ENCODE measurements around the gene PRXL2A. TPM values are rescaled to one million over a fixed set of nuclear protein-coding genes. Genes with fewer than 3 reads are reported as not detected.

Gene PRXL2A
- total RNA-seq, 1 experiment from 2014 or later, result 47.1 TPM

DNA sequence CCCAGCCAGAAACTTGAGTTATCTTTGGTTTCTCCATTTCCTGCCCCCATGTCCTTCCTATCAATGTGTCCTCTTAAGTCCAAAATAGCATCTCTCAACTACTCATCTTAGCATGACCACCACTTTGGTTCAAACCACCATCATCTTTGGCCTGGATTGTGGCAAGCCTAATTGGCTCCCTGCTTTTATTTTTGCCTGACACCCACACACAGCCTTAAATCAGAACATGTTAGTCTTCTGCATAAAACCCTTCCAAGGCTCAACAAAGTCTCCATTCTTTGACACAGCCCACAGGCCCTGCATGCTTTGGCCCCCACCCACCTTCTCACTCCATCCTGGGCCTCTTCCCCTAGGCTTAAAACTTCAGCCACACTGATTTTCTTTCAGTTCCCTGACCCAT is 43.7 kb downstream of the PRXL2A start:
- no peak overlapping the region for H2BK5ac ChIP-seq (ENCODE audit: insufficient read length, low read length)
- H3K79me2 ChIP-seq (ENCODE audit: insufficient read depth, low read length), result peaks cover 10% of the 10 kb centered on the region; the same call in 1 of the 2 replicates
- H2AFZ ChIP-seq (ENCODE audit: low read length), result no peak overlapping the region
- H3K27ac Mint-ChIP-seq, result no peak overlapping the region
- H3K9me3 Mint-ChIP-seq, result no peaks in the 10 kb centered on the region
- peaks cover 0 to 2% (median 0%) of the 10 kb centered on the region in 3 experiments; a peak in 2 of 7 replicates for H3K36me3 Mint-ChIP-seq (ENCODE audit: insufficient read depth in 1 of 3, low read depth in 3 of 3)
- no peak overlapping the region for H4K8ac ChIP-seq (replicated peaks; ENCODE audit: insufficient read length, low read depth, low read length)
- no peak overlapping the region for H4K5ac ChIP-seq (ENCODE audit: insufficient read length, low read depth, low read length)
- peaks cover 6% of the 10 kb centered on the region for H4K20me1 ChIP-seq (ENCODE audit: control insufficient read depth, insufficient read depth, insufficient read length)
- peaks cover 20% of the 10 kb centered on the region for H3K27me3 Mint-ChIP-seq (ENCODE audit: low read depth)
- H3K4me1 Mint-ChIP-seq, result peaks cover 22 to 23% of the 10 kb centered on the region in 2 experiments
- no peak overlapping the region for H3T11ph ChIP-seq (ENCODE audit: low read length)
- H3K4me2 ChIP-seq (ENCODE audit: insufficient read depth, insufficient read length, low read length), result no peak overlapping the region
- no peak overlapping the region for H2BK20ac ChIP-seq (ENCODE audit: low read depth, low read length, poor library complexity, severe bottlenecking)
- H3K18ac ChIP-seq (ENCODE audit: insufficient read length, low read depth, low read length), result no peak overlapping the region
- H3K79me1 ChIP-seq (ENCODE audit: insufficient read depth, low read depth, low read length, poor library complexity, severe bottlenecking), result peaks cover 4% of the 10 kb centered on the region
- H3K23me2 ChIP-seq (ENCODE audit: insufficient read length, low read depth, low read length, poor library complexity, severe bottlenecking), result peaks cover 9% of the 10 kb centered on the region
- no peak overlapping the region for H3K14ac ChIP-seq (ENCODE audit: insufficient read depth, low read length)
- H3K9ac ChIP-seq (ENCODE audit: extremely low read depth, insufficient read length, low read length), result no peak overlapping the region
- no peak overlapping the region for H3K56ac ChIP-seq (ENCODE audit: insufficient read length, low read depth, low read length)
- no peak overlapping the region for H3K4ac ChIP-seq (ENCODE audit: low read depth, low read length)
- no peak overlapping the region for H3K23ac ChIP-seq (ENCODE audit: insufficient read length, low read depth, low read length)
- DNase-seq, result no peak
- H3K9me3 ChIP-seq (ENCODE audit: control insufficient read depth, low read depth, low read length), result no peaks in the 10 kb centered on the region
- H2BK120ac ChIP-seq (ENCODE audit: low read depth, low read length, poor library complexity, severe bottlenecking), result no peak overlapping the region
- no peak overlapping the region for H2BK15ac ChIP-seq (ENCODE audit: low read depth, low read length)
- H3K27me3 ChIP-seq (ENCODE audit: insufficient read depth, low read length), result no peaks in the 10 kb centered on the region; the same call in 1 of the 2 replicates
- H3K4me1 ChIP-seq (ENCODE audit: insufficient read depth, low read length), result peaks cover 4% of the 10 kb centered on the region; the same call in 1 of the 2 replicates
- no peak overlapping the region for H2BK12ac ChIP-seq (ENCODE audit: insufficient read length, low read depth, low read length)
- H4K91ac ChIP-seq (ENCODE audit: insufficient read length, low read depth, low read length), result no peak overlapping the region
- H3K4me3 Mint-ChIP-seq, result no peak overlapping the region
- H3K27ac ChIP-seq (ENCODE audit: insufficient read length, low read depth, low read length), result no peak overlapping the region
- TF ChIP-seq, protein P1, sequence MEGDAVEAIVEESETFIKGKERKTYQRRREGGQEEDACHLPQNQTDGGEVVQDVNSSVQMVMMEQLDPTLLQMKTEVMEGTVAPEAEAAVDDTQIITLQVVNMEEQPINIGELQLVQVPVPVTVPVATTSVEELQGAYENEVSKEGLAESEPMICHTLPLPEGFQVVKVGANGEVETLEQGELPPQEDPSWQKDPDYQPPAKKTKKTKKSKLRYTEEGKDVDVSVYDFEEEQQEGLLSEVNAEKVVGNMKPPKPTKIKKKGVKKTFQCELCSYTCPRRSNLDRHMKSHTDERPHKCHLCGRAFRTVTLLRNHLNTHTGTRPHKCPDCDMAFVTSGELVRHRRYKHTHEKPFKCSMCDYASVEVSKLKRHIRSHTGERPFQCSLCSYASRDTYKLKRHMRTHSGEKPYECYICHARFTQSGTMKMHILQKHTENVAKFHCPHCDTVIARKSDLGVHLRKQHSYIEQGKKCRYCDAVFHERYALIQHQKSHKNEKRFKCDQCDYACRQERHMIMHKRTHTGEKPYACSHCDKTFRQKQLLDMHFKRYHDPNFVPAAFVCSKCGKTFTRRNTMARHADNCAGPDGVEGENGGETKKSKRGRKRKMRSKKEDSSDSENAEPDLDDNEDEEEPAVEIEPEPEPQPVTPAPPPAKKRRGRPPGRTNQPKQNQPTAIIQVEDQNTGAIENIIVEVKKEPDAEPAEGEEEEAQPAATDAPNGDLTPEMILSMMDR (conservative IDR thresholded peaks at IDR 0.05), result no peak
- H2AK5ac ChIP-seq (ENCODE audit: insufficient read length, low read length), result no peak overlapping the region
